Measurements from ENCODE around the gene FAM110A. TPM values are rescaled to one million over a fixed set of nuclear protein-coding genes. Genes with fewer than 3 reads are reported as not detected.
"Not testable (repeated sequence)": the region's sequence is repeated elsewhere in the genome, so short reads cannot be mapped to it uniquely, and the experiment has no call there.

Gene FAM110A
- total and polyA plus RNA-seq, 2 of the 8 experiments (the other 6 are each of a cell fraction or from before 2014, with no cell fraction given): 10.1 to 10.9 TPM

- H4K20me1 ChIP-seq (replicated peaks in 1 of 2; ENCODE audit: control insufficient read depth in 1 of 2, insufficient read depth in 2 of 2, low read length in 2 of 2); H2AFZ ChIP-seq (ENCODE audit: low read length); H3K4me1 ChIP-seq (replicated peaks in 1 of 4; ENCODE audit: control insufficient read depth in 3 of 4, insufficient read depth in 4 of 4, low read length in 3 of 4); H3K14ac ChIP-seq (ENCODE audit: insufficient read length); H4K5ac ChIP-seq (ENCODE audit: insufficient read length, low read depth, low read length); H3K23ac ChIP-seq (ENCODE audit: insufficient read length); H2BK15ac ChIP-seq (ENCODE audit: low read length); H4K91ac ChIP-seq (replicated peaks; ENCODE audit: insufficient read length, low read length); H2BK12ac ChIP-seq (ENCODE audit: low read depth, low read length); H3K23me2 ChIP-seq (ENCODE audit: low read depth, low read length); H3K4ac ChIP-seq (replicated peaks; ENCODE audit: insufficient read length, low read depth, low read length); H3K56ac ChIP-seq (replicated peaks; ENCODE audit: insufficient read length, low read depth, low read length); H3K4me2 ChIP-seq (ENCODE audit: insufficient read depth in 1 of 2, low read depth in 2 of 2, low read length in 2 of 2); H3K27me3 ChIP-seq (replicated peaks in 1 of 4; ENCODE audit: control insufficient read depth in 3 of 4, extremely low read depth in 1 of 4, insufficient read depth in 3 of 4, low read length in 3 of 4); H3K27ac ChIP-seq (ENCODE audit: low read depth, low read length); H3K79me1 ChIP-seq (ENCODE audit: low read depth, low read length); H4K8ac ChIP-seq (ENCODE audit: extremely low read depth, insufficient read depth, low read length); H3K36me3 ChIP-seq (ENCODE audit: control insufficient read depth in 2 of 4, insufficient read depth in 4 of 4, low read length in 3 of 4); DNase-seq (ENCODE audit: low read depth in 1 of 2, low spot score in 2 of 2); H3K9ac ChIP-seq (replicated peaks in 1 of 4; ENCODE audit: extremely low read depth in 1 of 4, low read depth in 3 of 4, low read length in 3 of 4); H3K4me3 ChIP-seq (ENCODE audit: extremely low read depth in 1 of 4, insufficient read depth in 2 of 4, low read depth in 3 of 4, low read length in 4 of 4); CTCF ChIA-PET (ENCODE audit: partially characterized antibody); H3K18ac ChIP-seq (ENCODE audit: extremely low read depth, low read length); H2BK120ac ChIP-seq (replicated peaks; ENCODE audit: low read depth, low read length); H2AK5ac ChIP-seq (ENCODE audit: low read depth, low read length); FAIRE-seq; H2BK20ac ChIP-seq (ENCODE audit: low read length); H3K79me2 ChIP-seq (ENCODE audit: control insufficient read depth in 1 of 2, insufficient read depth in 2 of 2, low read length in 2 of 2); POLR2A ChIA-PET (ENCODE audit: partially characterized antibody); H2BK5ac ChIP-seq (ENCODE audit: low read depth, low read length): not testable (repeated sequence)
- peaks cover 0 to 13% of the 10 kb centered on the region in 2 experiments; a peak in 2 of 4 replicates for H3K9me3 ChIP-seq (ENCODE audit: insufficient read depth in 2 of 2, low read depth in 1 of 2, low read length in 1 of 2)
- WGBS, 2 experiments (ENCODE audit: extremely low coverage in 1 of 2, insufficient coverage in 1 of 2, insufficient read length in 1 of 2, insufficient replicate concordance in 2 of 2, low coverage in 1 of 2, low lambda C conversion rate in 2 of 2, missing lambda C conversion rate in 1 of 2): 88% methylated on average over 2 of the region's 2 CpGs; no CpG with 5 or more reads in 1 of the 2 experiments
Measured at GRCh38 chr20:812435-812814, 21.1 kb upstream of the FAM110A start.
